HG02588 (cell line): ENCODE measurements around the gene DOCK1.
A peak's percentile ranks its signal among the peaks of the same experiment; 100 is the strongest.

ENCODE experiments used
- ATAC-seq: cut with Tn5 transposase; IDR thresholded peaks from one replicate; pipeline ENCODE4 v1.9.1; 2021; ENCODE audit warnings: mild to moderate bottlenecking, moderate library complexity; ENCODE audit not compliant: unreplicated experiment

DOCK1 gene

GRCh38 chr10:127326883-127327282 lies 421.7 kb downstream of the DOCK1 start:
- no peak for ATAC-seq

- no peak for ATAC-seq
These were observed 426.5 kb downstream of the DOCK1 start for GRCh38 chr10:127331696-127332095.

GRCh38 chr10:127332631-127333030 lies 427.4 kb downstream of the DOCK1 start:
- ATAC-seq, result no peak

GRCh38 chr10:127337801-127338200 lies 432.6 kb downstream of the DOCK1 start:
- ATAC-seq, result no peak

GRCh38 chr10:127338399-127339110 lies 433.3 kb downstream of the DOCK1 start:
- ATAC-seq, result no peak

- no peak for ATAC-seq
These were observed 438.6 kb downstream of the DOCK1 start for GRCh38 chr10:127343821-127344220.

GRCh38 chr10:127344346-127344745 lies 439.1 kb downstream of the DOCK1 start:
- no peak for ATAC-seq

GRCh38 chr10:127345231-127345965 lies 440.2 kb downstream of the DOCK1 start:
- no peak for ATAC-seq

GRCh38 chr10:127346604-127347003 lies 441.4 kb downstream of the DOCK1 start:
- ATAC-seq, result peak; percentile 55

GRCh38 chr10:127347202-127347959 lies 442.2 kb downstream of the DOCK1 start:
- ATAC-seq, result no peak

GRCh38 chr10:127349737-127350136 lies 444.5 kb downstream of the DOCK1 start:
- no peak for ATAC-seq

- ATAC-seq, result no peak
These were observed 446.3 kb downstream of the DOCK1 start for GRCh38 chr10:127351542-127351941.

- no peak for ATAC-seq
These were observed 448.3 kb downstream of the DOCK1 start for GRCh38 chr10:127353544-127353943.

GRCh38 chr10:127354255-127354654 lies 449.0 kb downstream of the DOCK1 start:
- no peak for ATAC-seq

GRCh38 chr10:127354992-127355391 lies 449.8 kb downstream of the DOCK1 start:
- ATAC-seq, result no peak

- ATAC-seq, result no peak
These were observed 451.1 kb downstream of the DOCK1 start for GRCh38 chr10:127356360-127356759.

GRCh38 chr10:127357265-127357664 lies 452.0 kb downstream of the DOCK1 start:
- no peak for ATAC-seq

- no peak for ATAC-seq
These were observed 453.1 kb downstream of the DOCK1 start for GRCh38 chr10:127358337-127358736.

- no peak for ATAC-seq
These were observed 458.8 kb downstream of the DOCK1 start for GRCh38 chr10:127364034-127364433.

- no peak for ATAC-seq
These were observed 462.9 kb downstream of the DOCK1 start for GRCh38 chr10:127368101-127368500.

- ATAC-seq, result no peak
These were observed 463.7 kb downstream of the DOCK1 start for GRCh38 chr10:127368929-127369328.

GRCh38 chr10:127370601-127371000 lies 465.4 kb downstream of the DOCK1 start:
- no peak for ATAC-seq
